AG04450 (cell line): ENCODE results near the gene CLEC20A. TPM values are rescaled to one million over a fixed set of nuclear protein-coding genes. Genes with fewer than 3 reads are reported as not detected.

ENCODE experiments used
- CTCF ChIA-PET: fragments of 300-600, 350-600 bp; formaldehyde crosslinking; extraction: SDS; loops from one replicate; lab custom pipeline; 2022; ENCODE audit warnings: antibody characterized with exemption, inconsistent platforms; lab: Charles Lee
- POLR2A ChIA-PET: fragments of 350-600 bp; formaldehyde crosslinking; extraction: SDS; loops from one replicate; lab custom pipeline; 2021; ENCODE audit warnings: antibody characterized with exemption, inconsistent platforms; lab: Yijun Ruan, JAX
- DNase-seq: peaks from one replicate; pipeline ENCODE4 v3.0.0-alpha.2; 2011; ENCODE audit warnings: low read depth, low spot score
- H3K27ac ChIP-seq: one replicate; pipeline ENCODE4 v1.5.1; 2012; ENCODE audit warnings: low read depth, low read length, control low read depth
- H3K27me3 ChIP-seq: one replicate; pipeline ENCODE4 v1.6.0; 2012; ENCODE audit warnings: low read length; ENCODE audit not compliant: control insufficient read depth, insufficient read depth
- H3K4me3 ChIP-seq: 2 replicates; pipeline ENCODE4 v1.5.1; 2011; ENCODE audit warnings: mild to moderate bottlenecking, low read depth, low read length, control low read depth
- H3K9me3 ChIP-seq: 2 replicates; pipeline ENCODE4 v1.5.1; 2012; ENCODE audit warnings: low read length; ENCODE audit not compliant: control insufficient read depth, insufficient read depth
- polyA plus RNA-seq: library from polyadenylated mRNA; depleted of rRNA; stranded (reverse); fragments of >200 nt; gene quantifications from 2 replicates; pipeline ENCODE4 v1.2.3, GENCODE V29; 2011
- TF ChIP-seq, protein P1 (sequence below): IDR thresholded peaks from 2 replicates; pipeline ENCODE4 v1.5.1; 2011; ENCODE audit warnings: low read depth, low read length, control low read depth, inconsistent platforms

Gene CLEC20A
- polyA plus RNA-seq, 1 experiment = not detected

DNA sequence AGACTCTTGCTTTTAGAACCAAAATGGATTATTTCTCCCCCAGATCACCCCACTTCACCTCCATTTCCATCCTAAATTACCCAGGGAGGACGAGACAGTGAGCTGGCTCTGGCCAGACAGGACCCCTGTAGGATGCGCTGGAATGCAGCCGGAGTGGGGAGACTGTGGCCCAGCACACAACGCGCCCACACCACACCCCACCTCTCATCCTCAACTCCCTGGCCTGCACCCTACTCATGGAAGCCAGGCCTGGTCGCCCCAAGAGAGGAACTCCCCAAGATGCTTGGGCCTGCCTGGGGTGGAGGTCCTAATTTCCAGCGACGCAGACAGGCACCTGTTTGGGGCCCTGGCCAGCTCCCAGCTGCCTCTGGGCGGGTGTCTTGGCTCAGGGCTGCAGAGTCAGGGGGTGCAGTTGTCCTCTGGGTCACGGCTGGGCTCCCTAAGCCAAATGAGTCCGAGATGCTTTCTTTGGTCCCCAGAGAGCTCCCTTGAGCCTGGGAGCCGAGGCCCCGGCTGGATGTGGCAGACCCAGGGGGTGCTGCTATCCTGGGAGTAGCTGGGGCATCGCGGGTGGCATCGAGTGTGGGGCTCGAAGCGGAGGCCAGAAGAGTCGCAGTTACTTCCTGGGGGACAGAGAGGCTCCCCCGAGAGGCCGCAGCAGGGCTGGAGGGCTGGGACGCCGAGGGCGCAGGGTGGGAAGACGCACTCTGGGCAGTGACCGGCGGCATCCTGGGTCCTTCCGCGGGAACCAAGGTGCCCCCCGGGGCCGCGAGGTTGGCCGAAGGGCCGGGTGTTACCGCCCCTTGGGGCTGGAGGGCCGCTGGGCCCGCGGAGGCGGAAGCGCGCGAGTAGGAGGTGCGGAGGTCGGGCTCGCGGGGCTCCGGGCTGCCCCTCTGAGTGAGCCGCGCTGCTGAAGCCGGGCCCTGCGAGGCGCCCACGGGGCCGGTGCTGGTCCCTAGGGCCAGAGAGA lies 10.4 kb downstream of the CLEC20A start:
- Histone ChIP-seq H3K27me3 (no peaks in the 10 kb centered on the region), H3K4me3 (no peak overlapping the region), H3K9me3 (no peaks in the 10 kb centered on the region; the same call in 1 of the 2 replicates), H3K27ac (no peak overlapping the region)
- TF ChIP-seq, protein P1, sequence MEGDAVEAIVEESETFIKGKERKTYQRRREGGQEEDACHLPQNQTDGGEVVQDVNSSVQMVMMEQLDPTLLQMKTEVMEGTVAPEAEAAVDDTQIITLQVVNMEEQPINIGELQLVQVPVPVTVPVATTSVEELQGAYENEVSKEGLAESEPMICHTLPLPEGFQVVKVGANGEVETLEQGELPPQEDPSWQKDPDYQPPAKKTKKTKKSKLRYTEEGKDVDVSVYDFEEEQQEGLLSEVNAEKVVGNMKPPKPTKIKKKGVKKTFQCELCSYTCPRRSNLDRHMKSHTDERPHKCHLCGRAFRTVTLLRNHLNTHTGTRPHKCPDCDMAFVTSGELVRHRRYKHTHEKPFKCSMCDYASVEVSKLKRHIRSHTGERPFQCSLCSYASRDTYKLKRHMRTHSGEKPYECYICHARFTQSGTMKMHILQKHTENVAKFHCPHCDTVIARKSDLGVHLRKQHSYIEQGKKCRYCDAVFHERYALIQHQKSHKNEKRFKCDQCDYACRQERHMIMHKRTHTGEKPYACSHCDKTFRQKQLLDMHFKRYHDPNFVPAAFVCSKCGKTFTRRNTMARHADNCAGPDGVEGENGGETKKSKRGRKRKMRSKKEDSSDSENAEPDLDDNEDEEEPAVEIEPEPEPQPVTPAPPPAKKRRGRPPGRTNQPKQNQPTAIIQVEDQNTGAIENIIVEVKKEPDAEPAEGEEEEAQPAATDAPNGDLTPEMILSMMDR = no peak
- ChIA-PET CTCF (interaction anchor here (1.2 to 6.0 kb wide), 2 partner anchors 10 to 15 kb away, joined by 3 to 35 read pairs; no protein-coding TSS in a partner anchor), POLR2A (no interaction called here)
- no peak for DNase-seq

- POLR2A ChIA-PET = no interaction called here
- H3K27ac ChIP-seq = no peak overlapping the region
- H3K9me3 ChIP-seq = no peaks in the 10 kb centered on the region; the same call in 1 of the 2 replicates
- CTCF ChIA-PET = interaction anchor here (6.0 kb wide), 1 partner anchor 16 kb away, joined by 35 read pairs; no protein-coding TSS in a partner anchor
- no peaks in the 10 kb centered on the region for H3K27me3 ChIP-seq
- no peak for DNase-seq
- TF ChIP-seq, protein P1 = no peak
- no peak overlapping the region for H3K4me3 ChIP-seq
These were observed 11.2 kb downstream of the CLEC20A start for GRCh38 chr1:178485541-178485981.

- no peak overlapping the region for H3K27ac ChIP-seq
- ChIA-PET CTCF (interaction anchor here (6.0 kb wide), 1 partner anchor 16 kb away, joined by 35 read pairs; no protein-coding TSS in a partner anchor), POLR2A (no interaction called here)
- TF ChIP-seq, protein P1 = no peak
- H3K9me3 ChIP-seq = no peaks in the 10 kb centered on the region; the same call in 1 of the 2 replicates
- no peak for DNase-seq
- H3K27me3 ChIP-seq = no peaks in the 10 kb centered on the region
- no peak overlapping the region for H3K4me3 ChIP-seq
These were observed 12.0 kb downstream of the CLEC20A start for GRCh38 chr1:178484698-178485225.

DNA sequence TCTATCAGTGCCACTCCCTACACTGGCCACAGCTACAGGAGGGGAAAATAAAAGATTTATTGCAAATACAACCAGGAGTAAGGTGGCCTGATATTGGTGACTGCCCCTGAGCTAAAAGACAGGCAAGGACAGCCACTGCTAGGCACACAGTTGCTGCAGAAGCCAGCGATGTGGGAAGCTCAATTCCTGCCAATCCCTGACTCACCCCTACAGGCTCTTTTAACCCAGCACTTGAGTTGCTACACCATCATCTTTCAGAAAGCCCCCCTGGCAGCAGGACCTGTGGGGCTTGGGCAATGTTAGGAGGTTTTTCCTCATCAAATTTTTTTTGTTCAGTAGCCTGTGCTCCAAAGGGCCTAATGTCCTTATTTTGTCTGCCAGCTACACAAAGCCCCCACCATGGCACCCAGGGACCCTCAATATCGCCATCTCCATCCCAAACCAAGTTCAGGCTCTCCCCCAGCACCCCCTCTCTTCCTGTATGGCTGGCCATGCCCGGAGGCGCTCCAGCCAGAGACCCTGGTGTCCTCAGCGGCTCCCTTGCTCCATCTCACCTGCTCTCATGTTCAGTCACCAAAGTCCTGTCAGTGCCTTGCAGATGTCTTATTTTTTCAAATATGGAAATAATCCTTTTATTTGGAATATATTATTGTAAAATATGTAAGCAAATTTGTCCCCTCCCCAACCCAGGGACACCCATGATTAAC lies 13.4 kb downstream of the CLEC20A start:
- DNase-seq = no peak
- CTCF ChIA-PET = interaction anchor here (5.9 kb wide), 1 partner anchor 18 kb away, joined by 38 read pairs; no protein-coding TSS in a partner anchor
- Histone ChIP-seq H3K9me3 (no peaks in the 10 kb centered on the region; the same call in 1 of the 2 replicates), H3K27ac (no peak overlapping the region), H3K4me3 (no peak overlapping the region), H3K27me3 (no peaks in the 10 kb centered on the region)
- TF ChIP-seq, protein P1 = no peak
- POLR2A ChIA-PET = no interaction called here
